ENCODE results near the gene COA7. TPM values are rescaled to one million over a fixed set of nuclear protein-coding genes. Genes with fewer than 3 reads are reported as not detected.
"Not testable (repeated sequence)": the region's sequence is repeated elsewhere in the genome, so short reads cannot be mapped to it uniquely, and the experiment has no call there.

Gene COA7
- 18.9 and 19.2 TPM in 2 replicates for polyA plus RNA-seq (2014; cell fraction: cytosol; rRNA removed)
- 4.9 TPM in 2 replicates for polyA plus RNA-seq (2014; cell fraction: nucleus; rRNA removed)

GRCh38 chr1:52697795-52698674 is at the start of gene COA7:
COA7 (minus strand) TSS chr1:52698347; CDS start chr1:52698326, 21 bp downstream.
- peak; percentile 82 for DNase-seq (ENCODE audit: low spot score)

DNA sequence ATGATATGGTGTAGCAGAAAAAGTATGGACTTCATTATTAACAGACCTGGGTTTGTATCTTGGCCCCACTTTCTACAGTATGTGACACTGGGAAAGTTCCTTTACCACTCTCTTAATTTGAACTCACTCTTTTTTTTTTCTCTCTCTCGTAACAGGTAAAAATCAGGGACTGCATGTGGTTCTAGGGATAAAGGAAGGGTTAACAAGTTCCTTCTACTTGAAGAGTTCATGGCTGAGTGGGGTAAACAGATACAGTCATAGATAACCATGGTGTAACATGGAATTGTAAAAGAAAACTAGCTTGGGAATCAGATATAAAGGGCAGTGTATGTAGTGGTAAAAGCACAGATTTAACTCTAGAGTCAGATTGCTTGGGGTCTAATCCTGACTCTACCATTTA is 49.3 kb upstream of the COA7 start:
- DNase-seq (ENCODE audit: low spot score): no peak

DNA sequence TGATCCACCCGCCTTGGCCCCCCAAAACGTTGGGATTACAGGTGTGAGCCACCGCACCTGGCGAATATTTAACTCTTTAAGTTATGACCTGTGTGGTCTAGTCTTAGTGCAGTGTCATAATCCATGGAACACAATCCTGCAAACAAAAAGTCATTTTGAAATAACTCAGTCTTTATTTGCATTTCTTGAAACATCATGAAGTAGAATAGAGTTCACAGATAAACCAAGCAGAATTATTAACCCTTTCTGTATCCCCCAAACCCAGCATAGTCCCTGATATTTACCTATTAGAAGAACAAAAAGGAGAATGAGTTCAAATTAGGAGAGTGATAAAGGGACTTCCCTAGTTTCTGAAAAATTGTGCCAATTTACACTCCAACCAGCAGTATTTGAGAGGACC is 48.0 kb upstream of the COA7 start:
- DNase-seq (ENCODE audit: low spot score): no peak

DNA sequence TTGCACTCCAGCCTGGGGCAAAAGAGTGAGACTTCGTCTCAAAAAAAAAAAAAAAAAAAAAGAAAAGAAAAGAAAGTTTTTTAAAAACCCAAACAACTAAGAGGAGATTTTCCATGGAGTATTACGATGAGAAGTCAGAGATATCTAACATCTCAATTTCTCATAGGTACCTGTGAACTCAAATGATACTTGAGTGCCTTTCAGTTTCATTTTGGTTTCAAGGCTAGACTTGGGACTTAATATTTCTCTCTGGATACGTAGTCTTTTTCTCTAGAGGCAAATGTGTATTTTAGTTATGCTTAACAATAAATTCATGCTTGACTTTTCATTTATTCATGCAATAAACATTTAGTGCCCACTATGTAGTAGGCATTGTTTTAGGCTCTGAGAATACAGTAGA is 43.1 kb upstream of the COA7 start:
- no peak for DNase-seq (ENCODE audit: low spot score)

DNA sequence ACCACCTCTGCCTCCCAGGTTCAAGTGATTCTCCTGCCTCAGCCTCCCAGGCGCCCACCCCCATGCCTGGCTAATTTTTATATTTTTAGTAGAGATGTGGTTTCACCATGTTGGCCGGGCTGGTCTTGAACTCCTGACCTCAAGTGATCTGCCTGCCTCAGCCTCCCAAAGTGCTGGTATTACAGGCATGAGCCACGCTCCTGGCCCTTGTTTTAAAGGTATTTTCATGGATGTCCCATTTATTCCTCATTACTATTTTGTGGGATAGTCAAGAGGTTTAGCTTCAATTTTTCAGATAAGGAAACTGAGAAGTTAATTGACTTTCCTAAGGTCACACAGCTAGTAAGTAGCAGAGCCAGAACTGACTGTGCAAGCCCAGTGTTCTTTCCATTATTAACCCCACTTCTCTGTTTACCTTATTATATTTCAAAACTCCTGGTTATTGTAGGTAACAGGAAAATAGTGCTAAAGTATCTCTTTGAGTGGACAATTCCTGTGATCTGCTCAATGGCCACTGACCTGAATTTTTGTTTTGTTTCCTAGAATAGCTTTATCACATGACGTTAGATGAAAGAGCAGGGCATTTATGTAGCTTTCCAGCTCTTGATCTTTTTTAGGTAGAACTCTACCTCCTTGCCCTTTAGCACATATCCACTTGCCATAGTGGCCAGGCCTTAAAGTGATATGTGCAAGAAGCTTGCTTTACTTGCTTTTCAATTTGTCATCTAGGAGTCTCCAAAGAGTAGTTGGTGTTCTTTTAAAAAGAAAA is 41.7 kb upstream of the COA7 start:
- no peak for DNase-seq (ENCODE audit: low spot score)

- no peak for DNase-seq (ENCODE audit: low spot score)
Observed at GRCh38 chr1:52738893-52739292, 40.7 kb upstream of the COA7 start.

DNA sequence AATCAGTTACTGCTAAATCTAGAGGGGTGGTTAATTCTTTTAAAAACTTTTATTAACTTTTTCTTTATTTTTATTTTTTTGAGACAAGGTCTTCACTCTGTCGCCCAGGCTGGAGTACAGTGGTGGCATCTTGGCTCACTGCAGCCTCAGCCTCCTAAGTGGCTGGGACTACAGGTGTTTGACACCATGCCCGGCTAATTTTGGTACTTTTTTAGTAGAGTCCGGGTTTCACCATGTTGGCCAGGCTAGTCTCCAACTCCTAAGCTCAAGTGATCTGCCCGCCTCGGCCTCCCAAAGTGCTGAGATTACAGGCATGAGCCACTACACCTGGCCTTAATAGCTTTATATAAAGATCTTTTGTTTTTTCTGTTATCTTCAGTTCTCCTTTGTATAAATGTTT is 40.0 kb upstream of the COA7 start:
- no peak for DNase-seq (ENCODE audit: low spot score)

DNA sequence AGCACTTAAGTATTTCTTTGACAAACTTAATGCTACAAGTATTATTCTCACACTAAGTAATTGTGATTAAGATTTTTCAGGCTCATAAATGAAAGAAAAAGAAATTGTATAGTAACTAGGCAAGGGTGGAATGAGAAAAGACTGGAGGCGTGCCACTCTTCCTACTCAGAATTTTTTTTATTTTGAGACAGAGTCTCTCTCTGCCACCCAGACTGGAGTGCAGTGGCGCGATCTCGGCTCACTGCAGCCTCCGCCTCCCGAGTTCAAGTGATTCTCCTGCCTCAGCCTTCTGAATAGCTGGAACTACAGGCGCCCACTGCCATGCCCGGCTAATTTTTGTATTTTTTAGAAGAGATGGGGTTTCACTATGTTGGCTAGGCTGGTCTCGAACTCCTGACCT is 37.2 kb upstream of the COA7 start:
- not testable (repeated sequence) for DNase-seq (ENCODE audit: low spot score)

DNA sequence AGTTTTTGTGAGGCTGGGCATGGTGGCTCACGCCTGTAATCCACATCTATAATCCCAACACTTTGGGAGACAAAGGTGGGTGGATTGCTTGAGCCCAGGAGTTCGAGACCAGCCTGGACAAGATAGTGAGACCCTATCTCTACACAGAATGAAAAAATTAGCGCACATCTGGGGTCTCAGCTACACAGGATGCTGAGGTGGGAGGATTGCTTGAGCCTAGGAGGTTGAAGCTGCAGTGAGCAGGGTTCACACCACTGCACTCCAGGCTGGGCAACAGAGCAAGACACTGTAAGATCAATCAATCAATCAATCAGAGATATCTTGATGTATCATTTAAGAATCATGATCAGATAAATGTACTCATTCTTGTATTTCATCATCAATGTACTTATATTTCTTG is 35.2 kb upstream of the COA7 start:
- no peak for DNase-seq (ENCODE audit: low spot score)

DNA sequence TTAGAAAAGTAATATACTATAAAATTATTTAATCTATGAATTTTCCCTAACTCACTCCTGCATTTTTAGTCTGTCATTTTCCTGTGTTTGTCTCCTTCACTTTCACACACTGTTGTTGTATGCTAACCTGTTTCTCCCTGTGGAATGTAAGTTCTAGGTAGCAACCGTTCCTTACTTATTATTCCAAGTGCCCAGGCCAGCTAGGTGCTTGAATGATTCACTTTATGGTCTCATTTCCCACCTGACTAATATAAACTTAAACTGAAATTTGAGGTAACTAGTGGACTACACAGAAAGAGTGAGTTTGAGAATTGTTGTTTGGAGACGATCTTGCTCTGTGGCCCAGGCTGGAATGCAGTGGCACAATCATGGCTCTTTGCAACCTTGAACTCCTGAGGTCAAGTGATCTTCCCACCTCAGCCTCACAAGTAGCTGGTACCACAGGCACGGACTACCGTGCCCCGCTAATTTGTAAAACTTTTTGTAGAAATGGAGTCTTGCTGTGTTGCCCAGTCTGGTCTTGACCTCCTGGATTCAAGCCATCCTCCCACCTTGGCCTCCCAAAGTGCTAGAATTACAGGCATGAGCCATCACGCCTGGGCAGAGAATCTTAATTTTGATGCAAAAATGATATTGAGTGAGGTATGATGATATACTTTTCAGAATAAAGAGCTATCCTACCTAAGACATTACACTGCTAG is 30.0 kb upstream of the COA7 start:
- DNase-seq (ENCODE audit: low spot score): no peak

- peak; percentile 15 for DNase-seq (ENCODE audit: low spot score)
Observed at GRCh38 chr1:52727114-52727586, 29.0 kb upstream of the COA7 start.

GRCh38 chr1:52726265-52727113 is 28.3 kb upstream of the COA7 start, which contains the start of gene ZYG11B:
ZYG11B (plus strand) TSS chr1:52726453; CDS start chr1:52726654, 201 bp downstream.
- DNase-seq (ENCODE audit: low spot score): peak; percentile 78

DNA sequence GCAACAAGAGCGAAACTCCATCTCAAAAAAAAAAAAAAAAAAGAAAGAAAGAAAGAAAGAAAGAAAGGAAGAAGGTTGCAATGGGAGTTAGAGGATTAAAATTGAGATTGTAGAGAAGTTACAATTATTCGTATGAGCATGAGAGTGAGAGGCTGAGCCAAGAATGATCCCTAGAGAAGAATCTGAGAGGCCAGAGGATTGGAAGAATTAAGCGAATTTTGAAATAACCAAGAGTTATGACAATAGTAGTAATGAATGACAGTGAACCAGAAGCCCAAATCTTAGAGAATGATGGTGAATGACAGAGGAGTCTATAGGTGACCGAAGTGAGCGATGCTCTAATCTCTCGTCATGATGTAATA is 27.7 kb upstream of the COA7 start:
- no peak for DNase-seq (ENCODE audit: low spot score)

DNA sequence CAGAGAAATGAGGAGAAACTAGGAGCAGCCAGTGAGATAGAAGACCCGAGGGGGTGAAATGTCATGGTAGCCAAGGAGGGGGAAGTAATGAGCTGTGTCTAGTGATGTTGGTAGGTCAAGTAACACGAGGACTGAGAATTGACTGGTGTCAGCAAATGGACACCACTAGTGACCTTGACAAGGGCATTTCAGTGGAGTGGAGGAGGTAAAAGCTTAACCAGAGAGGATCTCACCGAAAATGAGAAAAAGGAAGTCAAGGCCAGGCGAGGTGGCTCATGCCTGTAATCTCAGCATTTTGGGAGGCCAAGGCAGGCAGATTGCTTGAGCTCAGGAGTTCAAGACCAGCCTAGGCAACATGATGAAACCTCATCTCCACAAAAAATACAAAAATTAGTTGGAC is 25.1 kb upstream of the COA7 start:
- DNase-seq (ENCODE audit: low spot score): no peak

DNA sequence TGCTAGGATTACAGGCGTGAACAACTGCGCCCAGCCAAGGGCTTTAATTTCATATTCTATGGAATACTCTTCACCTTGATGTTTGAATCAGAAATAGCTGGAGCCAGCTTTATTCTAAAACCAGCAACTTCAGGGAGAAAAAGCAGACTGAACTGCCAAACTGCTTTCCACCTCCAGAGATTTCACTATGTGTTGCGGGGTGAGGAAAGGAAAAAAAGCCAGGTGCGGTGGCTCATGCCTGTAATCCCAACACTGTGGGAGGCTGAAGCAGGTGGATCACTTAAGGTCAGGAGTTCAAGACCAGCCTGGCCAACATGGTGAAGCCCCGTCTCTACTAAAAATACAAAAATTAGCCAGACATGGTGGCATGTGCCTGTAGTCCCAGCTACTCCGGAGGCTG is 17.1 kb upstream of the COA7 start:
- not testable (repeated sequence) for DNase-seq (ENCODE audit: low spot score)

GRCh38 chr1:52713590-52713989 is 15.4 kb upstream of the COA7 start:
- no peak for DNase-seq (ENCODE audit: low spot score)

DNA sequence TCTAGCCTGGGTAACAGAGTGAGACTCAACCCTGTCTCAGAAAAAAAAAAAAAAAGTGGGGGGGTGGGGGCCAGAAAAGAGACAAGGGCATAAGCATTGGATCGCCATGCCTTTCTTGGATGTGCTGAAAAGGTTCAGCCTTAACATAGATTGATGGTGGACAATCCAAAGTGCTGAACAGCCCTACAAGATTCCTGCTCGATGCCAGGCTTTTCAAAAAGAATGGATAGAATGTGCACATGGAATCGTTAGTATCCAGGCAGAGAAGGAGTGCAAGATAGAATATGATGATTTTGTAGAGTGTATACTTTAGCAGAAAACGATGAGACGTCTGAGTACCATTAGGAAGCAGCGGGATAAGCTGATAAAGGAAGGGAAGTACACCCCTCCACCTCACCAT is 10.9 kb upstream of the COA7 start:
- DNase-seq (ENCODE audit: low spot score): no peak

DNA sequence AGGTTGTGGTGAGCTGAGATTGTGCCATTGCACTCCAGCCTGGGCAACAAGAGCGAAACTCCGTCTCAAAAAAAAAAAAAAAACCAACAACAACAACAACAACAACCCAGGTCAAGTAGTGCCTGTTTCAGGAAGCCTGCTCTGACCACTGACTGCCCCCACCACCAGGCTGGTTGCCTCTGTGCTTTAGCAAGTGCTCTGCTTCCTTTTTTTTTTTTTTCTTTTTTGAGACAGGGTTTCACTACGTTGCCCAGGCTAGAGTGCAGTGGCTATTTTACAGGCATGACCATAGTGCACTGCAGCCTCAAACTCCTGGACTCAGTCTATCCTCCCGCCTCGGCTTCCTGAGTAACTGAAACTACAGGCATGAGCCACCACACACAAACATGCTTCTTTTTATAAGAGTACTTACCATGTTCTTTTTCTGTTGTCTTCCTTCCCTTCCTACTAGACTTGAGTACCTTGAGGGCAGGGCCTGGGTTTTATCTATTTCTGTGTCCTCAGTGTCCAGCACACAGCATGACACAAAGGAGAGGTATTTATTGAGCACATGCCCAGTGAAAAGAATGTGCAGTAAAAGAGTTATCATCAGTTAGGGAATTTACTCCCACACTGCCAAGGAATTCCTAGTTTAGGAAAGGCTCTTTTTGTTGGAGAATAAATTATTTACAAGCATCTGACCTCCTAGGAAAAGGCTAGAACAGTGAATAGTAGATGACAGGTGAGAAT is 9.9 kb upstream of the COA7 start:
- no peak for DNase-seq (ENCODE audit: low spot score)

DNA sequence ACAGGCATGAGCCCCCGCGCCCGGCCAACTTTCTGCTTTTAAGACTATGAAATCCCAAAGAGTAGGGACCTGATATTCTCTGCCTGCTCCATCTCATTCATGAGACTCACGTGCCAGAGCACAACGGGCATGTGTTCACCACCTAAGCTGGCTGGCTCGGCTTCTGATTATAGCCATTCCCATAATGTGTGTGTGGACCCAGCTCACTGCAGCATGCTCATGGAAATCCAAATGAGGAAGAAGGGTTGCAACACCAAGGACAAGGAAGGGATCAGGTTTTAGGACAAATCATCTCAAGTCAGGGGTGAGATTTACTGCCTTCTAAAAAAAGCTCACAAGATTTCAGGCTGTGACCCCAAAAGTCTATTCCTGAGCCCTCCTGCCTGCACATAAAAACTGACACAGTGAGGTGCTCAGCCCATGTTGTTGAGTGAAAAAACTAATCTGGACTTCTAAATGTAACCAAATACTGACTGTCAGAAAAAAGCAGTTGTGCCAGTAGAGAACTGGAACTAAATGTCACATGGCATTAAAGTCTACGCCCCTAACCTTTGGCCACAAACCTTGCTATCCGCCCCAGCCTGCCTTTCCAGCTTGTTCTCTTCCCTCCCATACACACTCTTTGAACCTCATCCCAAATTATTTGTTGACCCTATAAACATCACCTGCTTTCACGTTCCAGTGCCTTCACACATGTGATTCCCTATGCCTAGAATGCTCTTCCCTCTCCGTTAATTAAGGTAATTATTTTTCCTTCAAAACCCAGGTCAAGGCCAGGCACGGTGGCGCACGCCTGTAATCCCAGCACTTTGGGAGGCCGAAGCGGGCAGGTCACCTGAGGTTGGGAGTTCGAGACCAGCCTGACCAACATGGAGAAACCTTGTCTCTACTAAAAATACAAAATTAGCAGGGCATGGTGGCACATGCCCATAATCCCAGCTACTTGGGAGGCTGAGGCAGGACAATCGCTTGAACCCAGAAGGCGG is 9.1 kb upstream of the COA7 start:
- no peak for DNase-seq (ENCODE audit: low spot score)

Data from SK-N-DZ (cell line).